VCaP (cell line): ENCODE data around the gene CDC25A.
A peak's percentile ranks its signal among the peaks of the same experiment; 100 is the strongest.
"Not testable (repeated sequence)": the region's sequence is repeated elsewhere in the genome, so short reads cannot be mapped to it uniquely, and the experiment has no call there.

Experiments used
- H3K27ac ChIP-seq: fragments of 450-650 bp; 2 replicates; pipeline ENCODE4 v1.5.1; 2017
- CTCF ChIP-seq: fragments of 450-650 bp; conservative IDR thresholded peaks from 2 replicates; pipeline ENCODE4 v1.5.1; 2017; ENCODE audit warnings: mild to moderate bottlenecking, moderate library complexity

Gene CDC25A

GRCh38 chr3:48215019-48215418 is 26.8 kb upstream of the CDC25A start:
- TF ChIP-seq CTCF = no peak
- peak overlapping the region; percentile 49; the same call in 1 of the 2 replicates for H3K27ac ChIP-seq

- no peak overlapping the region for H3K27ac ChIP-seq
- TF ChIP-seq CTCF = no peak
These were observed 26.0 kb upstream of the CDC25A start for GRCh38 chr3:48214225-48214624.

GRCh38 chr3:48211776-48212175 is 23.6 kb upstream of the CDC25A start:
- H3K27ac ChIP-seq = not testable (repeated sequence)

- not testable (repeated sequence) for H3K27ac ChIP-seq
These were observed 22.3 kb upstream of the CDC25A start for GRCh38 chr3:48210534-48210933.

GRCh38 chr3:48209445-48209844 is 21.2 kb upstream of the CDC25A start:
- H3K27ac ChIP-seq = no peak overlapping the region
- no peak for TF ChIP-seq CTCF

GRCh38 chr3:48208076-48208475 is 19.9 kb upstream of the CDC25A start:
- H3K27ac ChIP-seq = no peak overlapping the region
- no peak for TF ChIP-seq CTCF

- H3K27ac ChIP-seq = no peak overlapping the region
- TF ChIP-seq CTCF = no peak
These were observed 14.4 kb upstream of the CDC25A start for GRCh38 chr3:48202632-48203031.

GRCh38 chr3:48199117-48199516 is 10.9 kb upstream of the CDC25A start:
- no peak for TF ChIP-seq CTCF
- no peak overlapping the region for H3K27ac ChIP-seq

- no peak overlapping the region for H3K27ac ChIP-seq
- TF ChIP-seq CTCF = no peak
These were observed 8.4 kb upstream of the CDC25A start for GRCh38 chr3:48196611-48197010.
